GM21423 (cell line): ENCODE results near the gene TECPR2.

Experiments used
- ATAC-seq: cut with Tn5 transposase; IDR thresholded peaks from one replicate; pipeline ENCODE4 v1.9.1; 2021; ENCODE audit warnings: mild to moderate bottlenecking, moderate library complexity; ENCODE audit not compliant: unreplicated experiment

Gene TECPR2

GRCh38 chr14:102462391-102462790 is 99.7 kb downstream of the TECPR2 start:
- ATAC-seq: no peak

- no peak for ATAC-seq
Measured at GRCh38 chr14:102464006-102464405, 101.3 kb downstream of the TECPR2 start.

- ATAC-seq: no peak
Measured at GRCh38 chr14:102464846-102465341, 102.2 kb downstream of the TECPR2 start.

- ATAC-seq: no peak
Measured at GRCh38 chr14:102469261-102469660, 106.5 kb downstream of the TECPR2 start.

- no peak for ATAC-seq
Measured at GRCh38 chr14:102471921-102472790, 109.4 kb downstream of the TECPR2 start.

- ATAC-seq: no peak
Measured at GRCh38 chr14:102472791-102473150, 110.0 kb downstream of the TECPR2 start.

- ATAC-seq: no peak
Measured at GRCh38 chr14:102473559-102473958, 110.8 kb downstream of the TECPR2 start.

- ATAC-seq: no peak
Measured at GRCh38 chr14:102474934-102475333, 112.2 kb downstream of the TECPR2 start.

GRCh38 chr14:102479107-102479506 is 116.4 kb downstream of the TECPR2 start:
- no peak for ATAC-seq

GRCh38 chr14:102479777-102480176 is 117.0 kb downstream of the TECPR2 start:
- ATAC-seq: no peak

- no peak for ATAC-seq
Measured at GRCh38 chr14:102481371-102481770, 118.6 kb downstream of the TECPR2 start.

- ATAC-seq: no peak
Measured at GRCh38 chr14:102481791-102482238, 119.1 kb downstream of the TECPR2 start.

- ATAC-seq: no peak
Measured at GRCh38 chr14:102484316-102484715, 121.6 kb downstream of the TECPR2 start.

GRCh38 chr14:102485693-102486512 is 123.2 kb downstream of the TECPR2 start:
- ATAC-seq: no peak

GRCh38 chr14:102486513-102487203 is 123.9 kb downstream of the TECPR2 start:
- ATAC-seq: no peak

GRCh38 chr14:102487204-102487577 is 124.5 kb downstream of the TECPR2 start:
- no peak for ATAC-seq

- no peak for ATAC-seq
Measured at GRCh38 chr14:102490456-102490855, 127.7 kb downstream of the TECPR2 start.

GRCh38 chr14:102491366-102491765 is 128.6 kb downstream of the TECPR2 start:
- no peak for ATAC-seq

- ATAC-seq: no peak
Measured at GRCh38 chr14:102491786-102492530, 129.2 kb downstream of the TECPR2 start.

- ATAC-seq: no peak
Measured at GRCh38 chr14:102492531-102492910, 129.8 kb downstream of the TECPR2 start.
